GM19240 (cell line): ENCODE measurements around the gene BCL7C.
A peak's percentile ranks its signal among the peaks of the same experiment; 100 is the strongest.
"Not testable (repeated sequence)": the region's sequence is repeated elsewhere in the genome, so short reads cannot be mapped to it uniquely, and the experiment has no call there.

Experiments used
- DNase-seq: peaks from one replicate; pipeline ENCODE4 v3.0.0; 2011; ENCODE audit warnings: low spot score; ENCODE audit not compliant: insufficient read length

The BCL7C gene

DNA sequence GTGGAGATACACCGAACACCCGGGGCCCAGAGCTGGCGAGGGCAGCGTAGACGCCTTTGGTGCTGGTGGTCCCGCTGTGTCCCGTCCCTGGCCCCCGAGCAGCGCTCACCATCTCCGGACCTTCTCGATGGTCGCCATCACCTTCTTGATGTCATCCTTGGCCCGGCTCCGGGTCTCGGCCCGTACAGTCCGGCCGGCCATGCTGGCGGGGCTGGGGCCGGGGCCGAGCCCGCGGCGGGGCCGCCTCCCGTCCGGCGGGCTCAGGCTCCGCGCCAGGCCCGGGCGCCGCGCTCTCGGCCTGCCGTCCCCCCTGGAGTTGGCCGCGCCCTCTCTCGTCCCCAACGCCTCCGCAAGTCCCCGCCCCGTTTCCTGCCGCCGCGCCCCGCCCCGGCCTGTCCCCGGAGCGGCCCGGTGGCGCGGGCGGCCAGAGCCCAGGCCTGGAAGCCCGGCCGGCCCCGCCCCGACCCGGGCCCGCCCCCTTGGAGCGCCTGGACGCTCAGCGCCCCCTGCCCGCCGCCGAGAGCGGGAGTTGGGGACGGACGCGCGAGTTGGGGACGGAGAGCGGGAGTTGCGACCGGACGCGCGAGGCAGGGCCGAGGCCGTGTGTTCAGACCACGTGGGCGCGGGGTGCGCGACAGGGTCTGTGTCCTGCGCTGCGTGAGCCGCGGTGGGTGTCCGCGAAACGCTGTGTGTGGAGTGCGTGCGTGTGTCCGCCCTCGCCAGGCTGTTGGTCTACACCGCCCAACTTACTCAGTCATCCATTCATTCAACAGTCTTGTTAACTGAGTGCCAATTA, at the start of gene BCL7C:
Gene BCL7C (minus strand): TSS at position 334 of the 796 bp plus-strand sequence. CDS start 133 bp downstream, at position 201.
- DNase-seq, result peak; percentile 72

- DNase-seq, result no peak
Measured at GRCh38 chr16:30942426-30942806, 48.5 kb upstream of the BCL7C start.

DNA sequence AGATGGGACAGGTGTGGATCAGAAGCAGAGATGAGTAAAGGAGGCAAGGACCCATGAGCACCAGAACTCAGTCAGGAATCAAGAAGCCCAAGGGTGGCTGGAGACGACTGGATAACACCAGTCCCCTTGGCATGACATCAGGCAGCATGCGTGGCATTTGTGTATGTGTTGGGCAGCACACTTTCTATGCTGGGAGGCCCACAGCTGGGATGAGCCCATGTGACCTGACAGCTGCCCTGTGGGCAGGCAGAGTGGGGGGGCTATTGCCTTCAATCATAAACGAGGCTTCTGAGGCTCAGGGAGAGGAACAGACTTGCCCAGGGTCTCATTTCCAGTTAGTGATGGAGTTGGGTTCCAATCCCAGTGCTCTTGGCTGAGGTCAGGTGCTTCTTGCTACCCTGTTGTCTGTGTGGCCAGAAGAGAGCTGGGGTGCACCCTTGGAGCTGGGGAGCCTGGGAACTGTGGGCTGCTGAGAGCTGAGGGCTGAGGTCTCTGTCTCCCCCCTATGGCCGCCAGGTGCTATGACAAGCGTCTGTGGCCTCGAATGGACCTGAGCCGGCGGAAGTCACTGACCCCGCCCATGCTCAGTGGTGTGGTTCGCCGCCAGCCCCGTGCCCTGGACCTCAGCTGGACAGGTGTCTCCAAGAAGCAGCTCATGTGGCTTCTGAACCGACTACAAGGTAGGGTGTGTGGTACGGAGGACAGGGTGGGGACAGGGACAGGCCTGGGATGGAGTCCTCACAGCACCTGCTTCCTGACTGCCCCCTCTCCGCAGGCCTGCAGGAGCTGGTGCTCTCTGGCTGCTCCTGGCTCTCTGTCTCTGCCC, 47.9 kb upstream of the BCL7C start:
- peak; percentile 95 for DNase-seq

GRCh38 chr16:30939571-30939970, 45.7 kb upstream of the BCL7C start:
- DNase-seq, result not testable (repeated sequence)

DNA sequence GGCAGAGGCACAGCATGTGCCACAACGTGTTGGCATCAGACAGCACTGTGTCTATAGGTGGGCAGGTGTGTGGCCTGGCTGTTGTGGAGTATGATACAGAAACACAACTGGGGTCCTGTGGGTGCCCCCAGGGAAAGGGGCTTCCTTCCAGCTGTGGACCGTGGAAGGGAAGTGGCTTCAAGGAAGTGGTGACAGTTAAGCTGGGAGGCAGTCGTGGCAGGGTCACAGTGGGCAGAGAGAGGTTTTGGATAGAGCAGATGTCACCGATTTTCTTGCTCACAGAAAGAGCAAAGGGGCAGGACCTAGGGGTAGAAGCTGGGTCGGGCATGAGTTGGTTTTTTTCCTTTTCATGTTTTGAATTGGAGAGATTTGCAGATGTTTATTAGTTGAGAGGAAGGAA, 43.8 kb upstream of the BCL7C start:
- no peak for DNase-seq

GRCh38 chr16:30934827-30935557, 41.1 kb upstream of the BCL7C start:
- DNase-seq, result no peak

DNA sequence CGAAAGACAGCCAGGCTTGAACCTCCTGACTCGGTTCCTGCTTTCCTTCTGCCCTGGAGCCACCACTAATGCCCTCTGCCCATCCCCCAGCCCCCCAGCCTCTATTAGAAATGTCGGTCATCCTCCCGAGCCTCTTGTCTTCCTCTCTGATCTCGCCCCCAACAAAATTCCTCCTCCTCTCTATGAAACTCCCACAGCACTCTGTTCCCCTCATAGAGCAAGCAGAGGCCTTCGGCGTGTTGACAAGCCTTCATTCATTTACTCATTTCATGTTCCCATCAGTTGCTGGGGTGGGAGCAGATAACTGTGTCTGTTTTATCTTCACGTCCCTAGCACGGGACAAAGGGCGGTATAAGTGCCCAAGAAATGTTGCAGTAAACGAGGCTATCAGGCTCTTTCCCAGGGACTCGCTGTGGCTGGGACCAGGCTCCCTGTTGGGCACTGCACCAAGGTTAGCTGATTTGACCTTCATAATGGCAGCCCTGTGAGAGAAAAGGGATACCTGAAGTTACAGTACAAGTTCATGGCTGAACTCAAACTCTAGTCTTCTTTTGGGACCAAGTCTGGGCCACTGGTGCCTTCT, 37.3 kb upstream of the BCL7C start:
- no peak for DNase-seq

- no peak for DNase-seq
Measured at GRCh38 chr16:30930160-30930571, 36.3 kb upstream of the BCL7C start.

GRCh38 chr16:30929167-30929566, 35.3 kb upstream of the BCL7C start:
- no peak for DNase-seq

- no peak for DNase-seq
Measured at GRCh38 chr16:30928390-30928789, 34.5 kb upstream of the BCL7C start.

DNA sequence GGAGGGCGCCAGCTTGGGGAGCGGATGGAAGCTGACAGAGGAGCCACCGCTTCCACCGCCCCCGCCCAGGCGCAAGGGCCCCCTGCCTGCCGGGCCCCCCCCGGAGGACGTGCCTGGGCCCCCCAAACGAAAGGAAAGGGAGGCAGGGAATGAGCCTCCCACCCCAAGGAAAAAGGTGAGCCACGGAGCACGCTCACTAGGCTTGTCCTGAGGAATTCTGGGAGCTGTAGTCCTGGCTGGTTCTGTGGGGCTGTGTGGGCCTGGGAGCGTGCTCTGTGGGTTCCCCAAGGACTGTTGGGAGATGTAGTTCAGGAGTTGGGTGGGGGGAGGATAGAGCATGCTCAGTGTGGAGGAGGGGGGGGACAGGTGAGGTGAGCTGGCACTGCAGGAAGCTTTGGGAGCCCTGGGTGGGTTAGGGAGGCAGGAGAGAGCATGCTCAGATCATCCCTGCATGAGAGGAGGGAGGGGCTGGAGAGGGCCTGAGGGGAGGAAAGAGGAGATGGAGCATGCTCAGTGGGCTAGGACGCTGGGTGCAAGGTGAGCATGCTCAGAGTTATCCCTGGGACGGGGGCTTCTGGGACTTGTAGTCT, 34.0 kb upstream of the BCL7C start:
- no peak for DNase-seq

DNA sequence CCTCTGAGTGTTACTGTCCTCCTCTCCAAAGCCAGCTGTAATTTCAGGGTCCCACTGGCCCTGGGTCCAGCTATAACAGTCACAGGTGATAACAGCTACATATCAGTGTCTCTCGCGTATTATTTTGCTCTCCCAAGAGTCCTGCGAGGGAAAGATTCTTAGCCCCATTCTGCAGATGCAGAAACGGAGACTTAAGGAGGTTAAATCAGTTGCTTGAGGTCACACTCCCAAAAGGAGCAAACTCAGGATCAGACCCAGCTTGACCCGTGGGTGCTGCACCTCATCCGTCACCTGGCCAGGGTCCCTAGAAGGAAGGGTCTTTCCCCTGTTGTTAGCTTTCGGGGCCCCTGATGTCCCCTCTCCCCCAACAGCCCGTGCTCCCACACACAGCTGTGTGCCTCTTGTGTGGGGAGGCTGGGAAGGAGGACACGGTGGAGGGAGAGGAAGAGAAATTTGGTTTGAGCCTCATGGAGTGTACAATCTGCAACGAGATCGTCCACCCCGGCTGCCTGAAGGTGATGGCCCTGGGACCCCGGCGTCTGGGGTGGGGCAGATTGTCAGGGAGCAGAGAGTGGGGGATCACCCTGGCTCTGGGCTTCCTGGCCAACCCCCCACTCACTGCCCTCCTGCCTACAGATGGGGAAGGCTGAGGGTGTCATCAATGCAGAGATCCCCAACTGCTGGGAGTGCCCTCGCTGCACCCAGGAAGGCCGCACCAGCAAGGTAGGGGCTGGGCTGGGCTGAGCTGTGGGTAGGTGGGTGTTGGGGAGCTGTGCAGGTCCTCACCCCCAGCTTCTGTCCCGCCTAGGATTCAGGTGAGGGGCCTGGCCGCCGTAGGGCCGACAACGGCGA, 33.3 kb upstream of the BCL7C start:
- DNase-seq, result no peak

DNA sequence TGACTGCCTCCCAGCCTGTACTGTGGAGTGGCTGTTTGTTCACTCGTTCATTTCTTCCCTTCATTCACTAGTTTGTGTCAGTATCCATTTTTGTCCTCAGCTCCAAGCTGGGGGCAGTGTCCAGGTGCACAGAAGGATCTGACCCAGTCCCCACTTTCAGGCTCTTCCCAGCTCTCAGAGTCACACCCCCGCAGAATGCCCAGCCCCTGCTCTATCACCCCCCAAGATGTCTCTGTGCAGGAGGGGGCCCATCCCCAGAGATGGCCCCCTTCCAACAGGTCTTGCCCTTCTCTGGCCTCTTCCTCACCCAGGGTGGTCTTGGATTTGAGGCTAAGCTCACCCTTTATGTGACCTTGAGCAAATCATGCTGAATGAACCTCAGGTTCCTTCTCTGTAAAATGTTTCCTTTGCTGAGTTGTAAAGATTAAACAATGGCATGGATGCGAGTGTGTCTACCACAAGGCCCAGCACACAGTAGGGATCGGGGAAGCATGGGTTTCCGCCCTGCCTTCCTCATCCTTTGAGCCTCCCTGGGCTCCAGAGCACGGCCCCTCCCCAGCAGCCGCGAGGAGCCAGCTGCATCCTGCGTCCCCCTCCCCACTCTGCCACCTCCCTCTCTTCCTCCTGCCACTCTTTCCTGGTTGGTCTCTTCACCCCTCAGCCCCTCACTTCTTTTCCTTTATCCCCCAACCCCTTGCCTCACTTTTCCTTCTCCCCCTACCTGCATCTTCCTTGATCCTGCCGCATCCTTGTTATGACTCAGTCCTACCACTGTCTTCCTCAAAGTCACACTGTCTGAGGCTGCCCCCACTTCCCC, 32.3 kb upstream of the BCL7C start:
- DNase-seq, result no peak

DNA sequence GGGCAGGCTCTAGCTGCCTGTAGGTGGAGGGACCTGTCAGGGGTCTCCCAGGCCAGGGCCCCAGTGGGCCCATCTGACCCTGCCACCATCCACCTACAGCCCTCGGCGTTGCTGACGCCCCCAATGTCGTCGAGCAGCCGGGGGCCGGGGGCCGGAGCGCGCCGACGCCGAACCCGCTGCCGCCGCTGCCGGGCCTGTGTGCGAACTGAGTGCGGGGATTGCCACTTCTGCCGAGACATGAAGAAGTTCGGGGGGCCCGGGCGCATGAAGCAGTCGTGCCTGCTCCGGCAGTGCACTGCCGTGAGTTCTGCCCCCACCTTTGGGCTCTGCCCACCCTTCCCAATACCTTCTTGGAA, 31.7 kb upstream of the BCL7C start:
- no peak for DNase-seq

DNA sequence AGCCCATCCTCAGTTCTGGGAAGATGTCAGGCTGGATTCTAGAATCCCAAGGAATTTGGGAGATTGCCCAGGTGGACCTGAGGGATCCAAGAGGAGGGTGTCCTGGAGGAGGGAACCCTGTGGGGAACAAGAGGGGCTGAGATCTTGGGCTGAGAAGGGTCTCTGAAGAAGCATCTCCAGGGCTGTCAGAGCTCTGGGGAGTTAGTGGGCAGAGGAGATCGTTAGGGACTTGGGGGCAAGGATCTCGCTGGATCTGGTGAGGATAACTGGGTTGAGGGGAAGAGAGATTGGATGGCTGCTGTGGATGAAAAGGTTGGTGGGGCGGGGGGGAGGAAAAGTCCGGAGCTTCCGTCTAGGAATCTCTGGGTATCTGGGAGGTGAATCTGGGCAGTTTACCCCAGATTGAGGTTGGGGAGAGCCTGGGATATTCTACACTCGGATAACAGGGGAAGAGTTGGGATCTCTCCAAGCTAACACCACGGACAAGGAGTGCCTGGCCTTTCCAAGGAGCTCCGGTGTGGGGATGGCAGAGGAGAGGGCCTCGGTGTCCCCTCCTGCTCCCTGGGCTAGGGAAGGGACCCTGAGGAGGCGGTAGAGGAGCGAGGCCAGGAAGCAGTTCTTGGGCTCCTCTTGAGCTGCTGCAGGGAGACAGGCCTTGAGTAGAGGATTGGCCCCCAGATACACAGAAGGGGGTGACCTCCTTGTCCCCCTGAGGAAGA, 31.2 kb upstream of the BCL7C start:
- no peak for DNase-seq

- DNase-seq, result no peak
Measured at GRCh38 chr16:30924076-30924912, 30.4 kb upstream of the BCL7C start.

DNA sequence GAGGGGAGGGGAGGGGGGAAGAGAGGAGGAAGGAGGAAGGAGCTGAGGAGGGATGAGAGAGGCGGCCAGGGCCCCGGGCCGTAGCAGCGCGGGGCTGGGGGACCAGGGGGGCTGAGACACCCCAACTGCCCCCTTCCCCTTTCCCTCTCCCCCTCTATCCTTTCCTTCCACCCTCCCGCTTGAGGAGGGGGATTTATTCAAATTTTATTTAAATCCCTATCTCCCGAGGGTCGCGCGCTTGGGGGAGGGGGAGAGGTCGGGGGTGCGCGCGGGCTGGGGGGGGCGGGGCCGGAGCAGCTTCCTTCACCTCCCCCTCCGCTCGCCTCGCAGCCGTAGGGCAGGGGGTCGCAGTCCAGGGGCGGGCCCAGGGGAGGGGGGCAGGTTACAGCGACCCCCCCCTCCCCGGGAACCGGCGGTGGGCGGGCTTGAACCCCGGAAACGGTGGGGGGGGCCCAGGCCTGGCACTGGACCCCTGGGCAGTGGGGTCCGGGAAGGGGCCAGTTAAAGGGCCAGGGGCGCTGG, 29.7 kb upstream of the BCL7C start, which contains the start of gene FBXL19:
Gene FBXL19 (plus strand): TSS at position 19 of the 522 bp plus-strand sequence. CDS start 2,183 bp downstream, outside the sequence.
- DNase-seq, result no peak
